Uterus (tissue), 2 donors: ENCODE data around the gene KPNA4.

Experiments
- POLR2A ChIP-seq, 2 donors: fragments of 450-650 bp; IDR thresholded peaks; one replicate each; pipeline ENCODE4 v1.6.1; 2016; ENCODE audit warnings: antibody characterized with exemption in 2 of 2, mild to moderate bottlenecking in 1 of 2, moderate library complexity in 1 of 2
- TF ChIP-seq, protein P1 (sequence below), 4 experiments: fragments of 200-600 bp in 2 of 4; fragments of 450-650 bp in 2 of 4; sonication (generic) in 2 of 4; IDR thresholded peaks; one replicate each; pipeline ENCODE4 v1.5.1; 2016 to 2019; ENCODE audit warnings: antibody characterized with exemption in 4 of 4, mild to moderate bottlenecking in 2 of 4, moderate library complexity in 1 of 4

DNA sequence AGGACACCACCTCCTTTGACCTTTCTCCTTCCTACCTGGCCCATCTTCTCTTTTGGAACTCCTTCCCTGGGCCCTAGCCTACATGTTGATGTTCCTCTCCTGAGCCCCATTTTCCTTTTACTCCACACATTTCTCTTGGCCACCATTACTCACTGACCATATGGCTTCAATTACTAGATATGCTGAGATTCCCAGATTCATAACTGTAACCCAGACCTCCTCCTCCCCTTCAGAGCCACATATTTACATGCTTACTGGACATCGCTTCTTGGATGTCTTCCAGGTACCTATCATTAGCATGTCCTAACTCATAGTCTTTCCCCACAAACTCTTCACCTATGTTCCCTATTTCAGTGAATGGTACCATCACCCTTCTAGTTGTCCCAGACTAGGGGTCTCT is 91.4 kb downstream of the KPNA4 start:
- TF ChIP-seq, protein P1, sequence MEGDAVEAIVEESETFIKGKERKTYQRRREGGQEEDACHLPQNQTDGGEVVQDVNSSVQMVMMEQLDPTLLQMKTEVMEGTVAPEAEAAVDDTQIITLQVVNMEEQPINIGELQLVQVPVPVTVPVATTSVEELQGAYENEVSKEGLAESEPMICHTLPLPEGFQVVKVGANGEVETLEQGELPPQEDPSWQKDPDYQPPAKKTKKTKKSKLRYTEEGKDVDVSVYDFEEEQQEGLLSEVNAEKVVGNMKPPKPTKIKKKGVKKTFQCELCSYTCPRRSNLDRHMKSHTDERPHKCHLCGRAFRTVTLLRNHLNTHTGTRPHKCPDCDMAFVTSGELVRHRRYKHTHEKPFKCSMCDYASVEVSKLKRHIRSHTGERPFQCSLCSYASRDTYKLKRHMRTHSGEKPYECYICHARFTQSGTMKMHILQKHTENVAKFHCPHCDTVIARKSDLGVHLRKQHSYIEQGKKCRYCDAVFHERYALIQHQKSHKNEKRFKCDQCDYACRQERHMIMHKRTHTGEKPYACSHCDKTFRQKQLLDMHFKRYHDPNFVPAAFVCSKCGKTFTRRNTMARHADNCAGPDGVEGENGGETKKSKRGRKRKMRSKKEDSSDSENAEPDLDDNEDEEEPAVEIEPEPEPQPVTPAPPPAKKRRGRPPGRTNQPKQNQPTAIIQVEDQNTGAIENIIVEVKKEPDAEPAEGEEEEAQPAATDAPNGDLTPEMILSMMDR (IDR thresholded peaks at IDR 0.05) = no peak
- TF ChIP-seq POLR2A (IDR thresholded peaks at IDR 0.05) = no peak
